Cardiac muscle cell (in vitro differentiated cells and primary cell): ENCODE results near the gene ZRANB2. TPM values are rescaled to one million over a fixed set of nuclear protein-coding genes. Genes with fewer than 3 reads are reported as not detected.

ENCODE experiments used
- DNase-seq, 2 donors: peaks; one replicate each; pipeline versions ENCODE4 v3.0.0 to v3.0.0-alpha.2; 2010 to 2017; ENCODE audit warnings: low read depth in 1 of 2, low spot score in 1 of 2
- H3K27ac ChIP-seq: fragments of 200-600 bp; sonication (generic); 2 replicates; pipeline ENCODE4 v1.5.1; 2016
- H3K27me3 ChIP-seq: fragments of 200-600 bp; sonication (generic); 2 replicates; pipeline ENCODE4 v1.6.0; 2016; ENCODE audit warnings: control low read depth
- H3K36me3 ChIP-seq: fragments of 200-600 bp; sonication (generic); 2 replicates; pipeline ENCODE4 v1.5.1; 2016; ENCODE audit warnings: control low read depth
- H3K4me1 ChIP-seq: fragments of 200-600 bp; sonication (generic); 2 replicates; pipeline ENCODE4 v1.8.1; 2017; ENCODE audit warnings: low read depth, mild to moderate bottlenecking, mixed run types
- H3K4me3 ChIP-seq: fragments of 200-600 bp; sonication (generic); 2 replicates; pipeline ENCODE4 v1.5.1; 2016; ENCODE audit warnings: mild to moderate bottlenecking
- H3K9me3 ChIP-seq: fragments of 200-600 bp; sonication (generic); 2 replicates; pipeline ENCODE4 v1.5.1; 2017; ENCODE audit warnings: low read depth, mild to moderate bottlenecking, control low read depth
- CTCF ChIP-seq: IDR thresholded peaks from 2 replicates; pipeline ENCODE4 v1.5.1; 2012; ENCODE audit warnings: low read depth, mild to moderate bottlenecking, low read length
- polyA plus RNA-seq: library from polyadenylated mRNA; unstranded; fragments of >200 nt; fragmentation: Nextera tagmentation; extraction: Ambion mirVana; gene quantifications from 2 replicates; pipeline ENCODE4 v1.2.1, GENCODE V29; 2016
- total RNA-seq: library from RNA; depleted of rRNA; stranded (reverse); fragments of >200 nt; gene quantifications from 2 replicates; pipeline ENCODE4 v1.2.3, GENCODE V29; 2016

Gene ZRANB2
- total RNA-seq (31.4 and 53.6 TPM in 2 replicates), polyA plus RNA-seq (119 and 126 TPM in 2 replicates)

- no peaks in the 10 kb centered on the region for H3K9me3 ChIP-seq
- DNase-seq, result peak; percentile 96
- H3K27ac ChIP-seq, result peak within 1 kb of the TSS; percentile 99
Observed at GRCh38 chr1:71080739-71081696, at the start of gene ZRANB2. Gene ZRANB2 (minus strand): TSS chr1:71081035. CDS start chr1:71080995, 40 bp downstream.

GRCh38 chr1:71128060-71128459 lies 47.2 kb upstream of the ZRANB2 start:
- Histone ChIP-seq H3K27ac (no peak overlapping the region), H3K4me1 (no peaks in the 10 kb centered on the region), H3K4me3 (no peak overlapping the region), H3K9me3 (no peaks in the 10 kb centered on the region), H3K27me3 (no peaks in the 10 kb centered on the region), H3K36me3 (no peaks in the 10 kb centered on the region)
- DNase-seq, result no peak
- no peak for TF ChIP-seq CTCF

More at GRCh38 chr1:71080739-71081696, at the start of gene ZRANB2:
- peak; percentile 82 for TF ChIP-seq CTCF
- H3K4me1 ChIP-seq, result peaks cover 11% of the 10 kb centered on the region
- peak within 1 kb of the TSS; percentile 86 for H3K4me3 ChIP-seq
- peaks cover 26% of the 10 kb centered on the region for H3K27me3 ChIP-seq
- peaks cover 22% of the 10 kb centered on the region for H3K36me3 ChIP-seq

- no peak for DNase-seq
- TF ChIP-seq CTCF, result no peak
Observed at GRCh38 chr1:71118086-71118485, 37.3 kb upstream of the ZRANB2 start.

DNA sequence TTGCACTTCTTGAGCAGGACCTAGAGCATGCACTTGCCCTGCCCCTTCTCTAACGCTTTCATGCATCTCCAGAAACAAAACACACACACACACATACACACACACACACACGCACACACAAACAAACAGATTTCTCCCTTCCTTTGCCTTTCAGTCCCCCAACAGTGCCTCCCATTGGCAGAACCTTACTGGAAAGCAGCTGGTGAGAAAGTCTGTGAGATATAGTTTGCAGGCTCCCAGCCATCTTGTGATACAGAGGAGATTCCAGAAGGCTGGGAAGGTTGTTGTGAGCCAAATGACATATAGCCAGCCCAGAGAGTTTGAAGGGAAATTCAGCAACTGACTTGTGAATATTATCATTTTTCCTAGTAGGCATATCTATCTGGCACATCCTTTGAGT lies 35.9 kb upstream of the ZRANB2 start:
- TF ChIP-seq CTCF, result no peak
- Histone ChIP-seq H3K27me3 (no peaks in the 10 kb centered on the region), H3K4me1 (no peaks in the 10 kb centered on the region), H3K4me3 (no peak overlapping the region), H3K27ac (no peak overlapping the region), H3K36me3 (no peaks in the 10 kb centered on the region), H3K9me3 (no peaks in the 10 kb centered on the region)
- DNase-seq, result no peak

More at GRCh38 chr1:71118086-71118485, 37.3 kb upstream of the ZRANB2 start:
- Histone ChIP-seq H3K27ac (no peak overlapping the region), H3K9me3 (no peaks in the 10 kb centered on the region), H3K4me3 (no peak overlapping the region), H3K4me1 (no peaks in the 10 kb centered on the region), H3K36me3 (no peaks in the 10 kb centered on the region), H3K27me3 (no peaks in the 10 kb centered on the region)

DNA sequence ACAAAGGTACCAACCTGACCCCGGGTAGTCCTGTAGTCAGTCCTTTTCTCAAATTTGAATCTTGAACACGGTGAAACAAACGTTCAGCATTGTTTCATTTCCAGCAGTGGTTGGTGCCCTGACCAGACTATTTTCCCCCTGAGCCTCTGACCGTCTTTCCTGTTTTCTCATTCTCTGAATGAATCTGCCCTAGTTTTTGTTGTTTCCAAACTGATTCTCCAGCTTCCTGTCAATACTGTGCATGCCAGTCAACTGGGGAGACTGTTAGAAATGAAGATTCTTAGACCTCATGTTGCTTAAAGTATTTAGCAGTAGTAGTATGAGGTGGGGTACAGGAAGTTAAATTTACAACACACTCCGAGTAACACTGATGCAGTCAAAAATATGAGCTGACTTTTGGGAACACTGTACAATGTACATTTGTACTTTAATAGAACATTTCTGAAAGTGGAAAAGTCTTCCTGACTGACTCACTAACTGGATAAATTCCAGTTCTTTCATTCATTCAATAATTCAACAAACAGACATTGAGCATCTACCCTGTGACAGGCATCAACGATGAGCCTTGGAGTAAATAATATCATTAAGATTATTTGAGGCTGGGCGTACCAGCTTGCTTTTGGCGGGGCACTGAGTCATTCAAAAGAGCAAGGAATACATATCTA lies 26.0 kb upstream of the ZRANB2 start:
- no peak for DNase-seq
- no peaks in the 10 kb centered on the region for H3K27me3 ChIP-seq
- no peak overlapping the region for H3K27ac ChIP-seq
- H3K4me1 ChIP-seq, result no peaks in the 10 kb centered on the region
- H3K4me3 ChIP-seq, result no peak overlapping the region
- no peaks in the 10 kb centered on the region for H3K36me3 ChIP-seq
- no peak for TF ChIP-seq CTCF
- H3K9me3 ChIP-seq, result no peaks in the 10 kb centered on the region
